Activated CD8-positive, alpha-beta memory T cell treated with anti-CD3 and anti-CD28 coated beads, Interleukin-2, amount 50 U/mL, for 24 hours (primary cell): ENCODE results near the gene PTTG1.
"Not testable (repeated sequence)": the region's sequence is repeated elsewhere in the genome, so short reads cannot be mapped to it uniquely, and the experiment has no call there.

Experiments
- DNase-seq: peaks from one replicate; pipeline ENCODE4 v3.0.0-alpha.2; 2020; ENCODE audit errors: extremely low read depth

The PTTG1 gene

DNA sequence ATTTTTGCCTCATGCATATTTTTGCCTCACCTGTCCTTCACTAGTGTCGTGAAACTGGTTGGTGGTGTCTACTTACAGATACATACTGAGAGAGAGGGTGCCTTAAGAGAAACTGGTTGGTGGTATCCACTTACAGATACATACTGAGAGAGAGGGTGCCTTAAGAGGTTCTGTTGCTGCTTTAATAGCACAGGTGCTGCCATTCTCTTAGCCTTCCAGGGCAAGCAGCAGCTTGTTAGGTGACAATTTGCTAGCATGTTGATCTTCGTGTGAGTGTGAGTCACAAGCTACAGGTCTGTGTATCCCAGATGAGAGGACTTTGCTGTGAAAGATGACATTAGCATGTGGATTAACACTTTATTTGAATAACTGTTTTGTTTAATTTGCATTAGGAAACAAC, 1.4 kb downstream of the PTTG1 start:
- DNase-seq = no peak

DNA sequence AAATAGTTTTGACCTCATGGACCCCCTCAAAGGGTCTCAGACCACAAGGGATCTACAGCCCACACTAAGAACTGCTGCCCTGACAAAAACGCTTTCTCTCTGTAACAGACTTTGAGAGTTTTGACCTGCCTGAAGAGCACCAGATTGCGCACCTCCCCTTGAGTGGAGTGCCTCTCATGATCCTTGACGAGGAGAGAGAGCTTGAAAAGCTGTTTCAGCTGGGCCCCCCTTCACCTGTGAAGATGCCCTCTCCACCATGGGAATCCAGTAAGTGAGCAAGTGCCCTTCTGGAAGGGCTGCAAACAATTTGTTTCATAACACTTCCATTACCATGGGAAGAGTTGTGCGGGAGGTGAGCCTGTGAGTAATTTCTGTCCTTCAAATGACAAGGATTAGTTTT, 6.0 kb downstream of the PTTG1 start:
- no peak for DNase-seq

DNA sequence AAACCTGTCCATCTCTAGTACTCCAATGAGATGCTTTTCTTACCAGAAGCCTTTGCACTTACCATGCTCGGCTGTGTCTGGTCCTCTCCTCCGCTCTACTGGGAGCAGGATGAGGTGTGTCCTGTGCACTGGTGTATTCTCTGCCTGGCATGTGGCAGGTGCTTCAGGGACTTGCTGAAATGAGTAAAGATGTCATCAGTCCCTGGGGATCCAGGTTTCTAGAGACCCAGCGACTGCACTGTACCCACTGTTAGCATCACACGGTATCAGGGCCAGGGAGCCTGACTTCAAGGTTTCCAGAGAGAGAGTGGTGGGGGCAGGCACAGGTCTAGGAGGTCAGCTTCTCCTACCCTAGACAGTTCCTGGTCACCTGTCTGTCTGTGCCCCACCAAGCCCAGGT, 10.5 kb downstream of the PTTG1 start:
- DNase-seq = no peak

DNA sequence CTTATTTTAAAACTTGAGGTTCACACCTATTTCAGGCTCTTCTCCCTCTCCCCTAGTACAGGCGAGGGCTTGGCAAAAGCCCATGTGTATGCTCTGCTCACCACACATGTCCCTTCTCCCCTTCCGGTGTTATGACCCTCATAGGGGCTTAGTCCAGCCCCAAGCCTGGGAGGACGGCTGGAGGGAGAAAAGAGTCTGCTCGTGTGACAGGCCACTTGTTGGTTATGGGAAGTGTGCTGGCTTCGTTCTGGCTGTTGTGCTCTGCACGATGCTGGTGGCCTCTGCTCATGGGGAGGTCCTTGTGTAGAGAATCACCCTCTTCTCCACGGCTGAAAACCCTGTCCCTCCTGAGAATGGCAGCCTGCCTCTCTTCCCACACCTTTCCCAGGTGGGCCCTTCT, 11.1 kb downstream of the PTTG1 start:
- no peak for DNase-seq

DNA sequence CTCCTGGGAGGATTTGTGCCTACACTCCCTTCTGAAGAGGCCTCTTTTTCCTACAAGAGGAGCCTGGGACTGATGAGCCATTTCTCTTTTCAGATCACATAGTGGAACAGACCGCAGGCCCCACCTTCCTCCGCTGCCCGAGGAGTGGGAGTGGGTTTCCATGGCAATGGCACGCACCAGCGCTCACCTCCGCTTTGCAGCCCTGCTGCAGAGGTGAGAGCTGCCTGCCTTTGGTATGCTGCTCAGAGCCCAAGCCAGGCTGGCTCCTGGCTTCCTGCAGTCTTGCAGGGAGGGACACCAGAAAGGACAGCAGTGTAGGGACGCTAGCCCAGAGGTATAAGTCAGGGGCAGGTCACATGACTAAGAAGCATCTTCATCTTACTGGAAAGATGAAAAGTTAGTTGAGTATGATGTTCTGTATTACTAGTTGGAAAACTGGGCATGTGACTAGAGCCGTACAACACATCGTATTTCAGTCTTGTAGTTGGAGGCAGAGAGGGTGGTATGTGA, 12.4 kb downstream of the PTTG1 start:
- DNase-seq = no peak

DNA sequence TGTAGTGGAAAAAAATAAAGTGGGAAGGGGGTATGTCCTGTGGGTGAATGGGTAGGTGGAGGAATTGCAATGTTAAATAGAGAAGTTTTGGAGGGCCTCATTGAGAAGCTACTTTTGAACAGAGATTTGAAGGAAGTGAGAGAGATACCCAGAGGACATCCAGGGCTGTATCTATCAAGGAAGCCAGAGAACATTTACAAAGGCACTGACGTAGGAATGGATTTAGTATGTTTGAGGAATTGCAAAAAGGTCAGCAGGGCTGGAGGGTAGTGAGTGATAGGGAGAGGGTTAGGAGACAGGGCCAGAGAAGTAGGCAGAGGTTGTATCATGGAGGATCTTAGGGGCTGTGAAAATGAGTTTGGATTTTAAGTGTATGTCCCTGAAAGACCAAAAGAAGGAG, 13.9 kb downstream of the PTTG1 start:
- DNase-seq = no peak

DNA sequence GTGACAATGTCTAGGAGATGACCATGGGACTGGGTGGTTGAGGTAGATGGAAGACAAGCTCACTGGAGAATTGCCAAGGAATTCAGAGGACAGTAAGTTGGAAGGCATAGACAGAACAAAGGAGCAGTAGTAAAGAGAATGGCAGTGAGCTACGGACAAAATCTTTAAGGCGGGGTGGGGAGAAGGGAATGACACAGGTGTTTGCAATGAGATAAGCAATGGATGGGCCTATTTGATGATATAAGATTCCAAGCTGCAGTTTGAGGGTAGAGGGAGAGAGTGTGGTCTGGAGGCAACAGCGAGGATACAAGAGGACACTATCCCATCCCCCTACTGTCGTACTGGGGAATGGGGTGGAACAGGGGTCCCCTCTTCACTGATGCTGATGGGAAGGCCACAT, 14.4 kb downstream of the PTTG1 start:
- DNase-seq = no peak

DNA sequence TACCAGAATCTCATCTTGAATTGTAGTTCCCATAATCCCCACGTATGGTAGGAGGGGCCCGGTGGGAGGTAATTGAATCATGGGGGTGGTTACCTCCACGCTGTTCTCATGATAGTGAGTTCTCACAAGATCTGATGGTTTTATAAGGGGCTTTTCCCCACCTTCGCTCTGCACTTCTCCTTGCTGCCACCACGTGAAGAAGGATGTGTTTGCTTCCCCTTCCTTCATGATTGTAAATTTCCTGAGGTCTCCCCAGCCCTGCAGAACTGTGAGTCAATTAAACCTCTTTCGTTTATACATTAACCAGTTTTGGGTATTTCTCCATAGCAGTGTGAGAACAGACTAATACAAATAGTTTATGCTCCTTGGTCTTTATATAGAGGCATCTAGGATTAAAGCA, 15.0 kb downstream of the PTTG1 start:
- DNase-seq = not testable (repeated sequence)

DNA sequence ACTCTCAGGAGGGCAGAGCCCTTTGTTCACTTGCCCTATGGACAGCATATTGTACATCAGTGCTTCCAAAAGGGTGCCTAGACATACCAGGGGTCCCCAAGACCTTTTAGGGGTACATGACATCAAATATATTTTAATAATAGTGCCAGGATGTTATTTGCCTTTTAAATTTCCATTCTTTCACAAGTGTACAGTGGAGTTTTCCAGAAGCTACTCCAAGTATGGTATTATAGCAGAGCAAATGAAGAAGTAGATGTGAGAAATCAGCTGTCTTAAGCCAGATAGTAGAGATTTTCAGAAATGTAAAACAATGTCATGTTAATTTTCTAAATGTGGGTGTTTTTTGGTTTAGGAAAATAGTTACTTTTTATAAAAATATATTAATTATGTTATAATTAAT, 15.6 kb downstream of the PTTG1 start:
- no peak for DNase-seq

DNA sequence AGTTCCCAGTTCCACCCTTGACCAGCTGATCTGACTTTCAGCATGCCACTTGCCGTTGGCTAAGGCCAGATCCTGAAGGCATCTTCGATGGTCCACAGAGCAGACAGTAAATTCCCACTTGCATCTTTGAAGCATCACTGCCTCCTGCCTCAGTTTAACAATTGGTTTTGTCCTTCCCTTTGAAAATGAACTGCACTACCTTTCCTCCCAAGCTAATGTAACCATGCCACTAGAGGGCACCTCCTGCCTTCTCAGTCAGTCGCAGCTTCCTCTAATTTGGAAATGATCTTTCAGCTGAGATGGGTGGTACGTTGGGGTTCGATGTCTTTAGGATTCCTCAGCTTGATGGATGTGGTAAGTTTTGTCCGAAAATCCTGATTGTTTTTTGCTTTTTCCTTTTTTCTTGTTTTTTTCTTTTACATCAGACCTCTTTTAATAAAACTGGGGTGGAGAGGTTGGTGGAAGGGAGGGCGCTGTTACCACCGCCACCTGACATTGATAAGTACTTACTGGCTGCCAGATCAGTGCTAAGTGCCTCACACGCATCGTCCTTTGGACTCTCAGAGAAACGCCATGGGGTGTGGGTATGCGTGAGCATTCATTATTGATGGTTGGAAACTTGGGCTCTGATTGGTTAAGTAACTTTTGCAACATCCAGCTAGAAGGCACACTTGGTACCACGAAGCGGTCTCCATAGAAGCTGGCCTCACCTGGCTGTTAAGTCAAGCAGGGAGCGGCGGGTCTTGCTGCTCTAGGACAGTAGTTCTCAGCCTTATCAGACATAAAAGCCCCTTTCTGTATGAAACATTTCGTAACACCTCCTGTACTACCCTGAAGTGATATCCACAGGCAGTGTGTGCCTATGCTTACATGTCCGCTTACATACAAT, 16.9 kb downstream of the PTTG1 start:
- DNase-seq = peak; percentile 19

DNA sequence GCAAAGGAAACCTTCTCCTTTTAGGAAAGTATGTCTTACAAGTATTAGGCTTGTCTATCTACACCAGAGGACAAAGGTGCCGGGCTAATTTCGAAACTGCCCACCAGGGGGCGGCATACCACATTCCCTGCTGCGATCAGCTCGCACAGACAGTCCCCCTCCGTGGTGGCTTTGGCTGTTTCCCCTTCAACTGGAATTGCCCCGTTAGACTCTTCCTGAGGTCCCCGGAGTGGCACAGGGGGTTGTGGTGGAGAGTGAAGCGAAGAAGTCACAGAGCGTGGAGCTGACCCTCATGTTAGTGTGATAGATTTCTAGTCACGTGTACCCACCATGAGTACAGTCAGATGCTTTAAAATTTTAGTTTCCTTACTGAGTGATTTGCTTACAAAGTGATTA, 17.5 kb downstream of the PTTG1 start:
- peak; percentile 82 for DNase-seq

DNA sequence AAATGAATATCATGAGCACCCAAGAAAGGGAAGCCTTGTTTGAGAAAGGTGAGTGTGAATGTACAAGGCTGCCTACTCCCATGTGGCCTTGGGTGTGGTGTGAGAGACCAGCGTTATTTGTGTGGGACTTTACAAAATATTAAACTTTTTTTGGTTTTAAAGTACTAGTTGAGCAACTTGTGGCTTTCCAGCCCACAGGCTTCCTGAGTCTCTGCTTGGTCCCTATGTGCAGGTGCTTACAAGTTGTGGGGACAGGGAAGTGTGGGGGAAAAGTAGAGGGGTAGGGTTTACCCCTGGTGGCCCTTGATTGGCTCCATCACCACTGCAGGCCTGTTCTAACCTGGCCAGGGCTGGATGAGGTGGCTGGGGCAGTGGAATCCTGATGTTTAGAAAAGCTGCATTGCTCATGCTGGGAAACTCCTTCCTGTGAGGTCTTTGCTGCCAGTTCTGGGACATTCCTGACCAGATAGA, 19.7 kb downstream of the PTTG1 start:
- no peak for DNase-seq

DNA sequence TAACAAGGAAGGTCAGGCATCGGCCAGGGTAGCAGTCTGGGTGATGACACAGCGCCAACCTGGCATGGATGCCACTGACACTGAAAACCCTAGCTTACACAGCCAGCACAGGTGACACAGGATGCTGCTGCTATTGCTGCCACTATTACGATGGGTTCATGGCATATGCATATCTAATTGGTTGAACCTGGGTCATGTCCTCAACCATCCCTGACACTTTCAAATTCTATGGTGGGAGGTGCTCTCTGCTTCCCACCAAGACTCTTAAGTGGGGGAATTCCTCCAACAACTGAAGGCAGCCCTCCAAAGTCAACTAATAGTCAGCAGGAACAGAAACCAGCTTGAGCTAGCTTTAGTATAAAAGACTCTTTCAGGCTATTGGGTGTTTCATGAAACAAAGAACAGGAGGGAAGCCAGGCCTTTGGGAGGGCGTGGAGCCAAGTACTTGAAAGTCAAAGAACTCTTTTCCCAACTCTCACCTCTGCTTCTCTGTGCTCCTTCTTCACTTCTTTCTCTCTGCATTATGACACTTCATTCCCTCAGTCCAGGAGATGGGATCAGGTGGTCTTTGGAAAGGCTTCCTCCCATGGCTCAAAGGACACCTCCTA, 21.3 kb downstream of the PTTG1 start:
- no peak for DNase-seq

DNA sequence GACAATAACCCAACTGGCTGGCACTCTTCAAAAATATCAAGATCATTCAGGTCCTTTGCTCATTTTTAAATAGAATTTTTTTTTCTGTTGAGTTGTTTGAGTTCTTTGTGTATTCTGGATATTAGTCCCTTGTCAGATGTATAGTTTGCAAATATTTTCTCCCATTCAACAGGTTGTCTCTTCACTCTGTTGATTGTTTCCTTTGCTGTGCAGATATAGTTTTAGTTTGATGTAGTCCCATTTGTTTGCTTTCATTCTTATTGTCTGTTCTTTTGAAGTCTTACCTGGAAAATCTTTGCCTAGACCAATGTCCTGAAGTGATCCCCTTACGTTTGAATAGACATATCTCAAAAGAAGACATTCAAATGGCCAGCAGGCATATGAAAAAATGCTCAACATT, 22.8 kb downstream of the PTTG1 start:
- DNase-seq = no peak

DNA sequence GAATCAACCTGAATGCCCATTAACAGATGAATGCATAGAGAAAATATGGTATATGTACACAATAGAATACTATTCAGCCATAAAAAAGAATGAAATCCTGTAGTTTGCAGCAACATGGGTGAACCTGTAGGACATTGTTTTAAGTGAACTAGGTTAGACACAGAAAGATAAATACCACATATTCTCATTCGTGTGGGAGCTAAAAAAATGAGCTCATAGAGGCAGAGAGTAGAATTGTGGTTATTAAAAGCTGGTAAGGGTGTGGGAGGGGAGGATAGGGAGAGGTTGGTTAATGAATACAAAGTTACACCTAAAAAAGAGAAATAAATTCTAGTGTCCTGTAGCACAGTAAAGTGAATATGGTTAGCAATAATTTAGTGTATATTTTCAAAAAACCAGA, 23.5 kb downstream of the PTTG1 start:
- no peak for DNase-seq

DNA sequence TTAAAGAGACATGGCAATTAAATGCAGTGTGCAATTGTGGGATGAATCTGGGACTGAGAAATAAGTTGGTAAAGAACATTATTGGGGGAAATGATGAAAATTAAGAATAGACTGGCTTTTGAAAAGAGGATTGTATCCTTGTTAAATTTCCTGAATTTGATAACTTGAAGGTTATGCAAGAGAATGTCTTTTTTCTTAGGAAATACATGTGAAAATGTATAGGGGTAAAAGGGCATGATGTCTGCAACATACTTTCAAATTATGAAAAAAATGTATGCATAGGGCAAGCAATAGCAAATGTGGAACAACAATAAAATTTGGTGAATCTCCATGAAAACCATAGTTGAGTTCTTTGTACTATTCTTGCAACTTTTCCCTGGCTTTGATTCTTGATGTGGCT, 24.1 kb downstream of the PTTG1 start:
- no peak for DNase-seq

DNA sequence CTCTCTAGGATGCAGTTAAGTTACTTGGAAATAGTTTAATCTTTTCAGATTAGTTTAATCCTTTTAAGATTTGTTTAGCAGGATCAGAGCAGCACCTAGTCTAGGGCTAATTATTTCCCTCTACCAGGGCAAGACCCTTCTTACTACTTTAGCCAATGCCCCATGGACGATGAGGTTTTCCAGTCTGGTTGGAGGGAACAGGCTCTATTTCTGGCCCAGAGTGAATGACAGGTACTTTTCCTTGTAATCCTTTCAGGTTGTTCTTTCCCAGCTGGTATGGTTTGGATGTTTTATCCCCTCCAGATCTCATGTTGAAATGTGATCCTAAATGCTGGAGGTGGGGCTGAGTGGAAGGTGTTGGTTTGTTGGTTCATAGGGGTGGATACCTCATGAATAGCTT, 27.2 kb downstream of the PTTG1 start:
- DNase-seq = no peak

DNA sequence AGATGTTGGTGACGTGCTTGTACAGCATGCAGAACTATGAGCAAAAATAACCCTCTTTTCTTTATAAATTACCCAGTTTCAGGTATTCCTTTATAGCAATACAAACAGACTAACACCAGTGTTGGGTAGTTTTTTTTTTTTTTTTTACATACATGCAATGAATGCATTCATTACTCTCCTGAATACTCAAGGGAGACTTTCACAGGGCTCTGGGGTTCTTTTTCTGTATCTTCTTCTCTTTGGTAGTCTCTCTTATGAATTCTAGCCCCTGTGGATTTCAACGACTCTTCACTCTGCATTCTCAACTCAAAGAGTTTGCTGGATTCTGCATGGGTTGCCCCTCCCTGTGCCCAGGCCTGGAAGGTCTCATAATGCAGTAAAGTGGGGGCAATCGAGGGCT, 27.8 kb downstream of the PTTG1 start:
- no peak for DNase-seq

DNA sequence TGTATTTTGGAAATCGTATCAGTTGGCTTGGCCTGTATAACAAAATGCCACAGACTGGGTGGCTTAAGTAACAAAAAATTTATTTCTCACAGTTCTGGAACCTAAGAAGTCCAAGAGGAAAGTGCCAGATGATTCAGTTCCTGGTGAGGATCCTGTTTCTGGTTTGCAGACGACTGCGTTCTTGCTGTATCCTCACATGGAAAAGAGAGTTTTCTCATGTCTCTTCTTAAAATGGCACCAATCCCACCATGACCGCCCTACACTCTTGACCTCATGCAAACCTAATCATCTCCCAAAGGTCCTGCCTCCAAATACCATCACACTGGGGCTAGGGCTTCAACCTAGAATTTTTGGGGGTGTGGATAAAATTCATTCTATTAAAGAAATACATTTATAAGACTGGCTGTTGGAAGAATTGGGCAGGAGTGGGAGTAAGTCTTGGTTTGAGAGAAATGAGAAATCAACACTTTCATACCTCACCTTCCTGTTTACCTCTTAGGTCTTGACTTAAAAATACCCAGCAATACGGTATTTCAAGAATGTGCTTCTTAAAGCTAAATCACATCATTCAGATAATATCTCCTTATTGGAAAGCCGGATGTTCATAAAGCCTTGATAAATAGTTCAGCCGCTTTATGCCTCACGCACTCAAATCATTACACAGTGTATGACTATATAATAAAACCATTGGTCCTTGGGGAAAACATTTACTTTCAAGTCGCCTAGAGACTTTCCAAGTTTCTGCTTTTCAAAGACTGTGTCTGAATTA, 28.7 kb downstream of the PTTG1 start:
- no peak for DNase-seq

DNA sequence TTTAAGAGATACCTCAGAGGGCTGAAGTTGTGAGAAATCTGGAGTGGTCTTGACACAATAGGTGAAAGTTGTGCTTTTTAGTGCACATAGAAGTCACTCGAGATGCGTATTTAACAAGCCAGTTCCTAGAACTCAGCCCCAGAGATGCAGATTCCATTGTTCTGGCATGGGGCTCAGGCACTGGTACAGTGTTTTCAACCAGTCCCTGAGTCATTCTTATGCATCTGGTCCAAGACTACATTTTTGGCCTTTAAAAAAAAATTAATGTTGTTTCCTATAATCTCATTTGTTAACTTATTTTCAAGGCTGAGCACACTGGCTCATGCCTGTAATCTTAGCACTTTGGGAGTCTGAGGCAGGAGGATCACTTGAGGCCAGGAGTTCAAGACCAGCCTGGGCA, 29.6 kb downstream of the PTTG1 start:
- no peak for DNase-seq

DNA sequence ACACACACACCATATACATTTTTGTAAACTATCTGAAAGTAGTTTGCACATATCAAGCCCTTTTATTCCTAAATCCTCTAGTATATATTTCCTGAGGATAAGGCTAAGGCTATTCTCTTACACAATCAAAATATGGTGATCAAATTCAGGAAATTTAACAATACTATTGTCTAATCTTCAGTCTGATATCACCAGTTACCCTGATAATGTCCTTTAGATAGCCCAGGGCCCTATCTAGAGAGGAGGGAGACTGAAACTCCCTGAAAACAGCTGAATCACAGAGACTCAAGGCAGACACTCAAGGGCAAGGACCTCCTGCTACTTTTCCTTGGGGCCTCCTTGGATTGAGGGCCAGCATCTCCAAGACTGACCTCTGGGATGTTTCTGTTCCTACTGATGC, 30.4 kb downstream of the PTTG1 start:
- no peak for DNase-seq

DNA sequence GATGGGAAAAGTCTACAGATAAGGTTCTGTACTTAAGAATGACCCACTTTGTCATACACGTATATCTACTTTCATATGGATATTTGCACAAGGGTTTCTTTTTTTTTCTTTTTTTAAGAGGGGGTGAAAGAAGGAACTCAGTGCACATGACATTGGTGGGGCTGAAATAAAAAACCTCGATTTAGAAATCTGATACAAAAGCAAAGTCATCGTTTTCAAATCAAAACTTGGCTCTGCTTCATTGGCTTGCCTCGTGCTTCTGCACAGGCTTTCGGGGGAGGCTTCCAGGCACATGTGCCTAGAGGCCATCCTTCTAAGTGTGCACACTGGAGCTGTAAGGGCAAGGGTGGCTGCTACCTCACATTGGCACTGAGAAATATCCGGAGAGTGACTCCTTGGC, 31.1 kb downstream of the PTTG1 start:
- no peak for DNase-seq

DNA sequence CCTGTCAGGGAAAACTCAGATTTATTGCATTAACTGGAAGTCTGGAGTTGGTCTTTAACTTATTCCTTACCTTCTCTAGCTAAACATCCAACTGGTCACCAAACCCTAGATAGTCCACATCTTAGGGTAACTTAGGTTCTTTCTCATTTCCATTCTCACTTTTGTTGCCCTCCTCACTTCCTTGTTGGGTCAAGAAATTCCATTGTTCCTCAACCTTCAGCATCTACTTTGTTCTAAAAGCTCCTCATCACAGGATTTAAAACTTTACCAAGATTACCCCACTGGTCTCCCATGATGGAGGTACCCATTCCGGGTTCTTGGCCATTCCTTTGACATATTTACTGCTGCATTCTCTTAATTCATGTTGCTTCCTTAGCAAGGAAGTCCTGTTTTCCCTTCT, 32.1 kb downstream of the PTTG1 start:
- DNase-seq = no peak
